Measurements from ENCODE around the gene CCNY. TPM values are rescaled to one million over a fixed set of nuclear protein-coding genes. Genes with fewer than 3 reads are reported as not detected.
A peak's percentile ranks its signal among the peaks of the same experiment; 100 is the strongest.

Gene CCNY
- polyA plus RNA-seq, 2 of the 4 experiments (the other 2 are of a cell fraction), result 28.1 to 55.5 TPM

DNA sequence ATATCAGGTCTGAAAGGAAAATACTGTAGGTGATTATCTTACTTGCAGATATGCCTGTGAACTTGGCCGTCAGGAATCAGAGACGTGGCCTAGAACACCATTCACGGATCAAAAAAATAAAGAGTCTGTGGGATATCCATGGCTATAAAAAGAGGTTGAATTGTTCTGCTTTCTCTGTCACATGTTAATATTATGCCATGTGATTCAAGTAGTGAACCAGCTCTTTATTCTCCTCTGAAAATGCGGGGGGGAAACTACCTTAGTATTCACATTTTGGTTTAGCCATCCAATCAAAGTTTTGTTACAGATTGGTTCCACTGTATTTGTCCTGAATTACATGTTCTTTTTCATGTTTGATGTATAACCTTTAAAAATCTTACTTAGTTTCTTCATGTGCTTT is 120.5 kb downstream of the CCNY start (continued):
- TF ChIP-seq EP300 (IDR thresholded peaks at IDR 0.05), result no peak
- TF ChIP-seq KDM5A (IDR thresholded peaks at IDR 0.05), result no peak
- TF ChIP-seq, protein P1, sequence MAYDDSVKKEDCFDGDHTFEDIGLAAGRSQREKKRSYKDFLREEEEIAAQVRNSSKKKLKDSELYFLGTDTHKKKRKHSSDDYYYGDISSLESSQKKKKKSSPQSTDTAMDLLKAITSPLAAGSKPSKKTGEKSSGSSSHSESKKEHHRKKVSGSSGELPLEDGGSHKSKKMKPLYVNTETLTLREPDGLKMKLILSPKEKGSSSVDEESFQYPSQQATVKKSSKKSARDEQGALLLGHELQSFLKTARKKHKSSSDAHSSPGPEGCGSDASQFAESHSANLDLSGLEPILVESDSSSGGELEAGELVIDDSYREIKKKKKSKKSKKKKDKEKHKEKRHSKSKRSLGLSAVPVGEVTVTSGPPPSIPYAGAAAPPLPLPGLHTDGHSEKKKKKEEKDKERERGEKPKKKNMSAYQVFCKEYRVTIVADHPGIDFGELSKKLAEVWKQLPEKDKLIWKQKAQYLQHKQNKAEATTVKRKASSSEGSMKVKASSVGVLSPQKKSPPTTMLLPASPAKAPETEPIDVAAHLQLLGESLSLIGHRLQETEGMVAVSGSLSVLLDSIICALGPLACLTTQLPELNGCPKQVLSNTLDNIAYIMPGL (CRISPR knock-in tag; IDR thresholded peaks at IDR 0.05; ENCODE audit: borderline replicate concordance), result no peak

DNA sequence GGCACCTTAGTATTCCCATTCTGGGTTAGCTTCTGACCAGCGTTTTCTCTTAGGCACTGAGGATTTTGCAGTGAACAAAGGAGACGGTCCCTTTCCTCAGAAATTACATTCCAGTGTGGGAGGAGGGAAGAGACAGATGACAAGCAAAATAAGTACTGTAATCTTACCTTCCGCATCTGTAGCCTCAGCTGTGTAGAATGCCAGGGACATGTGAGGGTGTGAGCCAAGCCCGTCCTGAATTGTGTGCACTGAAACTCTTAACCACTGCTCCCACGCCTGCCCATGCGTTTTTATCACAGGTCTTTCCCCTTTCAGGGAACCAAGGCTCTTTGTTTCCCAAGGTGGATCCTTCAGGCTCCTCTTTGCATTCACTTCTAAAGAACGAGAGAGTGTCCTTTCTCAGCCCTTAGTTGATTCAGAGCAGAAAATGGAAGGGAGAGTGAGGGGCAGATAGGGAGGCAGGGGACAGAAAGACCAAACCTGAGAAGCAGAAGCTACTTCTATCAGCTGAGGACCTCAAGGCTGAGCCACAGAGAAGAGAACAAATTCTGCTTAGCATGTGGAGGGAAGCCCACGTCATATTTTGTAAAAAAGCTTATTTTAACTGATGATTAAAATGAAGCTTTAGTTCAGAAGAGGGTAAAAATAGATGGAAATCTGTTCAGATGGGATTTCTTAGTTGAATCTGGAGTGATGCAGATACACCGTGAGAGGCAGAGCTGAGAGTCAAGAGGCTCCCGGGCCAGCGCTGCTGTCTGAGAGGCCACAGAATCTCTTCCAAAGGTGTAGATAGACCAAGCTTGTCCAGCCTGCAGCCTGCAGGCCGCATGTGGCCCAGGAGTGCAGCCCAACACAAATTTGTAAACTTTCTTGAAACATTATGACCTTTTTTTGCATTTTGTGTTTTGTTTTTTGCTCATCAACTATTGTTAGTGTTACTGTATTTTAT is 122.5 kb downstream of the CCNY start:
- POLR2A ChIA-PET, result no interaction called here
- CTCF ChIA-PET, result interaction anchor here (1.2 kb wide), 1 partner anchor 22 kb away, joined by 3 read pairs; no protein-coding TSS in a partner anchor

DNA sequence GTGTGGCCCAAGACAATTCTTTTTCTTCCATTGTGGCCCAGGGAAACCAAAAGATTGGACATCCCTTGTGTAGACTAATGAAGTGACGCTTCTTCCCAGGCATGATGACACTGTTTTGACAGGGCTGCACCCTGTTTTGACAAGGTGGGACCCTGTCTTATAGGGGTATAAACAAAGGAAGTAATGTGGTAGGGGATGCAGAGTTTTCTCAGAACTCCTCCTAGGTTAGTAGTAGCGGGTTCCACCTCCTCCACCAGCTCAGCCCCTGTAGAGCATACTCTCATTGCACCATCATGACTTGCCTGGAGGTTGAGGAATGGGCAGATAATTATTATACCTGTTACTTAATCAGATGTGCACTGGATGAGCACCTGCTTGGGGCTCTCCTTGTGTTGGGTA is 123.1 kb downstream of the CCNY start:
- TF ChIP-seq RAD21 (conservative IDR thresholded peaks at IDR 0.05 in 1 of 2, IDR thresholded peaks at IDR 0.05 in 1 of 2) (no peak), NR3C1 (IDR thresholded peaks at IDR 0.05) (no peak), MAFK (IDR thresholded peaks at IDR 0.05; ENCODE audit: partially characterized antibody) (no peak), MYC (IDR thresholded peaks at IDR 0.05; ENCODE audit: borderline replicate concordance, low read length) (no peak), ESRRA (IDR thresholded peaks at IDR 0.05; ENCODE audit: borderline replicate concordance, low read length) (no peak), NFE2L2 (conservative IDR thresholded peaks at IDR 0.05; ENCODE audit: low read length) (no peak)
- TF ChIP-seq, protein P2, sequence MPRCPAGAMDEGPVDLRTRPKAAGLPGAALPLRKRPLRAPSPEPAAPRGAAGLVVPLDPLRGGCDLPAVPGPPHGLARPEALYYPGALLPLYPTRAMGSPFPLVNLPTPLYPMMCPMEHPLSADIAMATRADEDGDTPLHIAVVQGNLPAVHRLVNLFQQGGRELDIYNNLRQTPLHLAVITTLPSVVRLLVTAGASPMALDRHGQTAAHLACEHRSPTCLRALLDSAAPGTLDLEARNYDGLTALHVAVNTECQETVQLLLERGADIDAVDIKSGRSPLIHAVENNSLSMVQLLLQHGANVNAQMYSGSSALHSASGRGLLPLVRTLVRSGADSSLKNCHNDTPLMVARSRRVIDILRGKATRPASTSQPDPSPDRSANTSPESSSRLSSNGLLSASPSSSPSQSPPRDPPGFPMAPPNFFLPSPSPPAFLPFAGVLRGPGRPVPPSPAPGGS (IDR thresholded peaks at IDR 0.05), result no peak
- POLR2A ChIA-PET, result no interaction called here
- WGBS (ENCODE audit: missing lambda C conversion rate), result 95% methylated on average over 2 of the region's 2 CpGs
- Histone ChIP-seq H3K4me1 (peaks cover 23% of the 10 kb centered on the region), H3K4me3 (no peak overlapping the region), H3K27ac (no peak overlapping the region), H3K9me3 (no peaks in the 10 kb centered on the region), H3K4me2 (no peak overlapping the region)
- ATAC-seq (no peak), FAIRE-seq (no peak), DNase-seq (ENCODE audit: low read depth in 1 of 2, low spot score in 1 of 2) (no peak)
- CTCF ChIA-PET, result no interaction called here

More for the DNA sequence above, 122.5 kb downstream of the CCNY start:
- DNase-seq (ENCODE audit: low read depth in 1 of 2, low spot score in 1 of 2) (no peak), ATAC-seq (no peak), FAIRE-seq (no peak)
- Histone ChIP-seq H3K4me3 (no peak overlapping the region), H3K4me1 (peaks cover 30% of the 10 kb centered on the region), H3K4me2 (no peak overlapping the region), H3K9me3 (no peaks in the 10 kb centered on the region), H3K27ac (no peak overlapping the region)
- WGBS (ENCODE audit: missing lambda C conversion rate), result 93% methylated on average over 12 of the region's 12 CpGs
- no peak for TF ChIP-seq NFE2L2 (conservative IDR thresholded peaks at IDR 0.05; ENCODE audit: low read length)

DNA sequence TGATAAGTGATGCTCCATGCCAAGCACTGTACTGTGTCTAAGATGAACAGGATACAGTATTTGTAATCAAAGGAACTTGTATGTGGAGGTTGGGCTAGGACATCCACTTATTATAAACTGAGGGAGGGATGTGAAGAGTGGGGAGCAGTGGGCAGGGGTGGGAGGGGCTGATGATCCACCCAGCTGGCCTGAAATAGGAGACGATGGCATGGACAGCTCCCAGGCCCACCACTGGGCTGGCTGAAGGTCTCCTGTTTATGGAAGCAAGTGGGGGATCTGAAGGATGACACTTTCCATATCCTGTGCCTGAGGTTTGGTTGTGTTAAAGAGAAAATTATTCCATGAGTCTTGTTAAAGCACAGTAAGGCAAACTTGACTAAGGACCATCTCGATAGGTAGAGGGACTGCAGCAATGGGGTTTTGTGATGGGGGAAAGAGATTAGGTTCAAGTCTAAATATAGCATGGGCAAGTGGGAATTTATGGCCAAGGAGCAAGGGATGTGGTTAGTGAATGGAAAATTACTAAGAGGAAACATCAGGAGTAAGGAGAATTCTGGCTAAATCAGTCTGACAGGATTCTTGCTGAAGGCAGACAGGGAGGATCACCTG is 124.6 kb downstream of the CCNY start:
- H3K4me2 ChIP-seq, result peak overlapping the region; percentile 18; the same call in 2 of the 3 replicates
- H3K4me3 ChIP-seq, result no peak overlapping the region
- ATAC-seq, result no peak
- no peak for FAIRE-seq
- ChIA-PET CTCF (no interaction called here), POLR2A (no interaction called here)
- no peak for TF ChIP-seq RAD21 (conservative IDR thresholded peaks at IDR 0.05 in 1 of 2, IDR thresholded peaks at IDR 0.05 in 1 of 2)
- no peak for TF ChIP-seq PHF8 (IDR thresholded peaks at IDR 0.05; ENCODE audit: borderline replicate concordance, low read depth)
- no peak for TF ChIP-seq ZNF302 (CRISPR knock-in tag; IDR thresholded peaks at IDR 0.05)
- no peak for TF ChIP-seq EHMT2 (IDR thresholded peaks at IDR 0.05; ENCODE audit: low read depth)
- TF ChIP-seq MYC (IDR thresholded peaks at IDR 0.05; ENCODE audit: borderline replicate concordance, low read length), result no peak
- TF ChIP-seq SREBF2 (IDR thresholded peaks at IDR 0.05), result no peak
- no peak for TF ChIP-seq FOSL2 (IDR thresholded peaks at IDR 0.05)
- no peak for TF ChIP-seq FOSL2 (CRISPR knock-in tag; IDR thresholded peaks at IDR 0.05)
- no peak for TF ChIP-seq RCOR1 (IDR thresholded peaks at IDR 0.05; ENCODE audit: low read depth, low read length)
- TF ChIP-seq HEYL (CRISPR knock-in tag; IDR thresholded peaks at IDR 0.05), result no peak
- TF ChIP-seq, protein P3, sequence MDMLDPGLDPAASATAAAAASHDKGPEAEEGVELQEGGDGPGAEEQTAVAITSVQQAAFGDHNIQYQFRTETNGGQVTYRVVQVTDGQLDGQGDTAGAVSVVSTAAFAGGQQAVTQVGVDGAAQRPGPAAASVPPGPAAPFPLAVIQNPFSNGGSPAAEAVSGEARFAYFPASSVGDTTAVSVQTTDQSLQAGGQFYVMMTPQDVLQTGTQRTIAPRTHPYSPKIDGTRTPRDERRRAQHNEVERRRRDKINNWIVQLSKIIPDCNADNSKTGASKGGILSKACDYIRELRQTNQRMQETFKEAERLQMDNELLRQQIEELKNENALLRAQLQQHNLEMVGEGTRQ (IDR thresholded peaks at IDR 0.05), result no peak
- no peak for DNase-seq (ENCODE audit: low read depth in 1 of 2, low spot score in 1 of 2)
- peak overlapping the region in 1 of 2 experiments; percentile 28; a peak in 1 of 6 replicates for H3K27ac ChIP-seq
- WGBS (ENCODE audit: missing lambda C conversion rate), result 88% methylated on average over 2 of the region's 2 CpGs
- H3K4me1 ChIP-seq, result peaks cover 12% of the 10 kb centered on the region; the same call in 2 of the 3 replicates
- no peaks in the 10 kb centered on the region for H3K9me3 ChIP-seq
